Brain microvascular endothelial cell (primary cell): ENCODE measurements around the gene SPPL2B.

Experiments
- DNase-seq: peaks from one replicate; pipeline ENCODE4 v3.0.0-alpha.2; 2020
- H3K27ac ChIP-seq: fragments of 250-450 bp; sonication (Bioruptor Pico); 2 replicates; pipeline ENCODE4 v1.5.1; 2020; ENCODE audit warnings: mild to moderate bottlenecking, moderate library complexity
- H3K27me3 ChIP-seq: fragments of 250-450 bp; sonication (Bioruptor Pico); replicated peaks from 2 replicates; pipeline ENCODE4 v1.5.1; 2020; ENCODE audit warnings: mild to moderate bottlenecking
- H3K36me3 ChIP-seq: fragments of 250-450 bp; sonication (Bioruptor Pico); replicated peaks from 2 replicates; pipeline ENCODE4 v1.5.1; 2020; ENCODE audit warnings: mild to moderate bottlenecking
- H3K4me3 ChIP-seq: 2 replicates; pipeline ENCODE4 v1.5.1; 2011; ENCODE audit warnings: low read depth, mild to moderate bottlenecking, control low read depth, low read length, moderate library complexity
- in situ Hi-C: cut with HindIII; loops from 2 replicates; pipeline ENCODE4 v1.10.0; 2017; ENCODE audit warnings: low sequenced_read_pairs, low pct_ligation_motif_present
- TF ChIP-seq, protein P1 (sequence below): IDR thresholded peaks from 2 replicates; pipeline ENCODE4 v1.5.1; 2011; ENCODE audit warnings: low read depth, mild to moderate bottlenecking, moderate library complexity, low read length, control low read depth, inconsistent platforms; ENCODE audit errors: missing control alignments

Gene SPPL2B

DNA sequence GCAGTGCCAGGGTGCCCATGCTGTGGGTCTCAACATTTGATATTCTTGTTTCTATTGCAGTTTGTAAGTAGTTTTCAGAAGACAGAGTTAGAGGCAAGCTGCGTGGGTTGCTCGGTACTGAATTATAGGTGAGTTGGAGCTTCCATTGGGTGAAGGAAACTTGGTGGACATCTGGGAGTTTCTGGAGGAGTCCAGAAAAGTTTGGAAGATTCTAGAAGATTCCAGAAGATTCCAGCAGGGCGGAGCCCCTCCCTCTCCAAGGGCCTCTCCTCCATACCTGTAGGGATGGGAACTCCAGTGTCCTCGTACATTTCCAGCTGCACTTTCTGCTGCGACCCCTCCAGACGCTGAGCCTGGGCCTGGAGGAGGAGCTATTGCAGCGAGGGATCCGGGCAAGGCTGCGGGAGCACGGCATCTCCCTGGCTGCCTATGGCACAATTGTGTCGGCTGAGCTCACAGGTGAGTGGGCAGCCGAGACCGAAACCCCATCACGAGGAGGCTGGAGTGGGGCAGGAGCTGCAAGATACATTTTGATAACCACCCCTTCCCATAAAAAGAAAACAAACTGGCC is 70.3 kb downstream of the SPPL2B start:
- in situ Hi-C loops: no loop called here
- H3K27ac ChIP-seq: no peak overlapping the region
- no peaks in the 10 kb centered on the region for H3K36me3 ChIP-seq
- no peak overlapping the region for H3K4me3 ChIP-seq
- H3K27me3 ChIP-seq: no peaks in the 10 kb centered on the region
- no peak for DNase-seq
- TF ChIP-seq, protein P1, sequence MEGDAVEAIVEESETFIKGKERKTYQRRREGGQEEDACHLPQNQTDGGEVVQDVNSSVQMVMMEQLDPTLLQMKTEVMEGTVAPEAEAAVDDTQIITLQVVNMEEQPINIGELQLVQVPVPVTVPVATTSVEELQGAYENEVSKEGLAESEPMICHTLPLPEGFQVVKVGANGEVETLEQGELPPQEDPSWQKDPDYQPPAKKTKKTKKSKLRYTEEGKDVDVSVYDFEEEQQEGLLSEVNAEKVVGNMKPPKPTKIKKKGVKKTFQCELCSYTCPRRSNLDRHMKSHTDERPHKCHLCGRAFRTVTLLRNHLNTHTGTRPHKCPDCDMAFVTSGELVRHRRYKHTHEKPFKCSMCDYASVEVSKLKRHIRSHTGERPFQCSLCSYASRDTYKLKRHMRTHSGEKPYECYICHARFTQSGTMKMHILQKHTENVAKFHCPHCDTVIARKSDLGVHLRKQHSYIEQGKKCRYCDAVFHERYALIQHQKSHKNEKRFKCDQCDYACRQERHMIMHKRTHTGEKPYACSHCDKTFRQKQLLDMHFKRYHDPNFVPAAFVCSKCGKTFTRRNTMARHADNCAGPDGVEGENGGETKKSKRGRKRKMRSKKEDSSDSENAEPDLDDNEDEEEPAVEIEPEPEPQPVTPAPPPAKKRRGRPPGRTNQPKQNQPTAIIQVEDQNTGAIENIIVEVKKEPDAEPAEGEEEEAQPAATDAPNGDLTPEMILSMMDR: no peak

DNA sequence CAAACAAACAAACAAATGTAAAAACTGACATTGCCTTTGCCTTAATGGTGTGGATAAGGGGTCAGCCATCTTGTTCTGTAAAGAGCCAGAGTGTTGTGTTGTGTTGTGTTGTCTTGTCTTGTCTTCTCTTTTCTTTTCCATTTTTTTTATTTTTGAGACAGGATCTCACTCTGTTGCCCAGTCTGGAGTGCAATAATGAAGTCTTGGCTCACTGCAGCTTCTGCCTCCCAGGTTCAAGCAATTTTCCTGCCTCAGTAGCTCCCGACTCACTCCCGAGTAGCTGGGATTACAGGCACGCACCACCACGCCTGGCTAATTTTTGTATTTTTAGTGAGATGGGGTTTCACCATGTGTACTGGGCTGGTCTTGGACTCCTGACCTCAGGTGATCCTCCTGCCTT is 71.1 kb downstream of the SPPL2B start:
- Histone ChIP-seq H3K36me3 (no peaks in the 10 kb centered on the region), H3K27ac (no peak overlapping the region), H3K27me3 (no peaks in the 10 kb centered on the region), H3K4me3 (no peak overlapping the region)
- in situ Hi-C loops: no loop called here
- TF ChIP-seq, protein P1: no peak
- DNase-seq: no peak
